ENCODE measurements around the gene TMPRSS7.

TMPRSS7 gene

DNA sequence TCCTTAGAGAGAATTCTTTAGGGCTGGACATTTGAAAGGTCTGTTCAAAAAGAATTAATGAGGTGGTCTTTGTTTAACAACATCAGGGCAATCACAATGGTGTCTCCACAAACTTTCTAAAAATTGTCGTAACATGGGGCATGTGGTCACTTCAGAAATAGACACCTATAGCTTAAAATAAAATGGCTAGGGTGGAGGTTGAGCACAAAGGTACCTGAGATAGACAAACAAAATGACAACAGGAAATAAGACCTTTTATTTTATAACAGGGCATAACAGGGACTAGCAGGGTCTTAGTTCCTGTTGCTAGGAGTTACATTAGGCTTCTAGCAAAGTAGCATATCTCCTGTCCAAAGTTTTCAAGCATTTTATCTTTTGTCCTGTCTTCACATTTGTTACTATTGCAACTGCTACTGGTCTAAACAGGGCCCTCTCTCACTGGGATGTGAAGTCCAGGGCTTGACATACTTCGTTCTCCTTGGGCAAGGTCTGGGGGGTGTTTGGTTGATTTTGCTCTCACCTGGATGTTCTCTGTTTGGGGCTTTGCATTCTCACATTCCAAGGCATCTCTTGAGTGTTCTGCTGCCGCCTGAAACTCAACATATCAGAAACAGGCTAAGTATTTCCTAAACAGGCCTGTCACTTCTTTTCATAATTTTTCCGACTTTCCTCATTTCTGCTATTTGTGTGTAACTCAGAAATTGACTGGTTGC is 95.5 kb downstream of the TMPRSS7 start:
- no peak for DNase-seq

DNA sequence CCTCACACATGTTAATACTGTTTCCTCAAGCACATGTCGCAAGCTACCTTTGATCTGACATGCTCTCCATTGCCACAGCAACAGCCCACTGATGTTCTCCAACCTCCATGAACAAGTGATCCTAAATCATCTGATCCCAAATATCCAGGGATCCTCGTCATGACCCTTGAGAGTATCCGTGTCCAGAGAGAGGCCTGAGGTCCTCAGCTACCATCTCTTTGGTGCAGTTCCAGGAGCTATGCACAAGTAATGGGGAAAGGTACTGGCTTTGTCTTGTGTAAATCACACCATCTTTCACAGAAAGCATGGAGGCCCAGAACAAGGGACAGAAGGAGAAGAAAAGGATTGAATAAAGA is 96.1 kb downstream of the TMPRSS7 start:
- no peak for DNase-seq

All from NCI-H510A (cell line).